Measurements from ENCODE around the gene HTR1E.

HTR1E gene

GRCh38 chr6:87065117-87065516 is 127.8 kb downstream of the HTR1E start:
- Mint-ChIP-seq H3K36me3 (ENCODE audit: insufficient read depth) (no peaks in the 10 kb centered on the region), H3K27ac (ENCODE audit: low read depth) (no peak overlapping the region), H3K4me3 (no peak overlapping the region), H3K4me1 (no peaks in the 10 kb centered on the region), H3K9me3 (no peaks in the 10 kb centered on the region), H3K27me3 (peaks cover 17% of the 10 kb centered on the region)
- ATAC-seq (replicated peaks; ENCODE audit: extremely low read depth, poor library complexity, severe bottlenecking) (no peak), DNase-seq (ENCODE audit: low spot score in 2 of 2) (no peak)
